Left lung (tissue), 8 donors: ENCODE measurements around the gene ZNF519. TPM values are rescaled to one million over a fixed set of nuclear protein-coding genes. Genes with fewer than 3 reads are reported as not detected.

ENCODE experiments used
- polyA plus RNA-seq, 6 donors: library from polyadenylated mRNA; unstranded; fragments of 120-200 nt; gene quantifications; one replicate each; pipeline ENCODE4 v1.2.1, GENCODE V29; 2013; ENCODE audit not compliant: insufficient read length in 6 of 6
- total RNA-seq, 2 donors: library from RNA; stranded (reverse); fragmentation: NEBNext Ultra II Directional; extraction: Animal tissue kit (Norgen Biotek cat#: 25700); gene quantifications; one replicate each; pipeline ENCODE4 v1.2.1, GENCODE V29; 2021
- donor health status: DM: no; HTN: yes; CAD: no.
- donor health status: DM: no; HTN: no; CAD: no.

ZNF519 gene
- total and polyA plus RNA-seq, 8 donors: 4.6 to 22.3 (median 14.7) TPM

Other genes starting within 250 kb of the ZNF519 start
- not detected for gene MC2R, start 216.9 kb downstream of the ZNF519 start, total RNA-seq
- gene MC2R, start 216.9 kb downstream of the ZNF519 start, polyA plus RNA-seq: under 1 TPM in 3 of 6 donors, not detected in 3; 0.04 to 0.29 (median 0.19) TPM